IMR-90 (cell line): ENCODE data around the gene NSD2. TPM values are rescaled to one million over a fixed set of nuclear protein-coding genes. Genes with fewer than 3 reads are reported as not detected.

Source experiments
- ATAC-seq: fragments of 200-7000 bp; cut with Tn5 transposase; 2 replicates; pipeline ENCODE4 v1.9.1; 2020; ENCODE audit warnings: low read depth, mild to moderate bottlenecking, moderate library complexity
- BruUV-seq: library from RNA; stranded (reverse); fragments of 400-500 nt; replicated peaks from 2 replicates; lab custom pipeline; 2021; lab: Mats Ljungman, UMichigan
- CTCF ChIA-PET: fragments of 300-600 bp; formaldehyde crosslinking; extraction: SDS; loops from one replicate; lab custom pipeline; 2021; ENCODE audit warnings: antibody characterized with exemption; lab: Yijun Ruan, JAX
- POLR2A ChIA-PET: fragments of 300-600 bp; sonication (Branson Sonifier 250); formaldehyde crosslinking; loops from one replicate; lab custom pipeline; 2022; ENCODE audit warnings: antibody characterized with exemption; ENCODE audit not compliant: unreplicated experiment; lab: Charles Lee
- DNase-seq: peaks from one replicate; pipeline ENCODE4 v3.0.0; 2013
- H2AFZ ChIP-seq: replicated peaks from 2 replicates; pipeline ENCODE3; 2013; ENCODE audit warnings: low read length, mild to moderate bottlenecking; ENCODE audit not compliant: poor library complexity
- H2AK5ac ChIP-seq: 2 replicates; pipeline ENCODE4 v1.6.1; 2013; ENCODE audit warnings: low read depth, low read length, inconsistent platforms
- H2AK9ac ChIP-seq: replicated peaks from 2 replicates; pipeline ENCODE3; 2013; ENCODE audit warnings: mild to moderate bottlenecking, low read depth, low read length, moderate library complexity; ENCODE audit not compliant: poor library complexity
- H2BK120ac ChIP-seq: 2 replicates; pipeline ENCODE4 v1.6.1; 2013; ENCODE audit warnings: low read depth, low read length, inconsistent platforms
- H2BK15ac ChIP-seq: 3 replicates; pipeline ENCODE4 v1.6.1; 2013; ENCODE audit warnings: low read depth, low read length, inconsistent platforms
- H2BK20ac ChIP-seq: 2 replicates; pipeline ENCODE4 v1.6.1; 2013; ENCODE audit warnings: low read depth, mild to moderate bottlenecking, inconsistent platforms, low read length, moderate library complexity
- H2BK5ac ChIP-seq: 2 replicates; pipeline ENCODE4 v1.6.1; 2013; ENCODE audit warnings: mild to moderate bottlenecking, low read depth, low read length, inconsistent platforms; ENCODE audit not compliant: poor library complexity, severe bottlenecking
- H3K14ac ChIP-seq: replicated peaks from 2 replicates; pipeline ENCODE4 v1.6.1; 2013; ENCODE audit warnings: low read depth, low read length, inconsistent platforms
- H3K18ac ChIP-seq: 2 replicates; pipeline ENCODE4 v1.6.1; 2013; ENCODE audit warnings: low read depth, low read length, control low read depth
- H3K23ac ChIP-seq: 2 replicates; pipeline ENCODE4 v1.6.1; 2013; ENCODE audit warnings: low read depth, low read length, inconsistent platforms
- H3K27ac ChIP-seq: 2 replicates; pipeline ENCODE4 v1.5.1; 2013; ENCODE audit warnings: mild to moderate bottlenecking, control low read depth, low read length; ENCODE audit not compliant: insufficient read depth
- H3K27me3 ChIP-seq: 2 replicates; pipeline ENCODE4 v1.6.1; 2013; ENCODE audit warnings: low read length; ENCODE audit not compliant: control insufficient read depth, insufficient read depth
- H3K36me3 ChIP-seq: 2 replicates; pipeline ENCODE4 v1.6.1; 2013; ENCODE audit warnings: low read length, mixed read lengths; ENCODE audit not compliant: control insufficient read depth, insufficient read depth
- H3K4ac ChIP-seq: 2 replicates; pipeline ENCODE4 v1.6.1; 2013; ENCODE audit warnings: low read depth, low read length, inconsistent platforms
- H3K4me1 ChIP-seq: 2 replicates; pipeline ENCODE4 v1.6.1; 2013; ENCODE audit warnings: low read length, mixed read lengths; ENCODE audit not compliant: control insufficient read depth, insufficient read depth
- H3K4me2 ChIP-seq: 2 replicates; pipeline ENCODE4 v1.6.1; 2013; ENCODE audit warnings: low read depth, mild to moderate bottlenecking, control low read depth, low read length, moderate library complexity
- H3K4me3 ChIP-seq: 2 replicates; pipeline ENCODE4 v1.5.1; 2013; ENCODE audit warnings: low read depth, mild to moderate bottlenecking, control low read depth, low read length, moderate library complexity; ENCODE audit not compliant: insufficient read depth
- H3K56ac ChIP-seq: 2 replicates; pipeline ENCODE4 v1.6.1; 2013; ENCODE audit warnings: low read length, inconsistent platforms; ENCODE audit not compliant: insufficient read depth; ENCODE audit errors: extremely low read depth
- H3K79me1 ChIP-seq, 2 experiments: 2 replicates each; pipeline ENCODE4 v1.6.1; 2013; ENCODE audit warnings: low read length in 2 of 2, inconsistent platforms in 1 of 2, low read depth in 1 of 2
- H3K9ac ChIP-seq: 2 replicates; pipeline ENCODE4 v1.6.1; 2013; ENCODE audit warnings: low read depth, low read length, control low read depth
- H3K9me1 ChIP-seq: 2 replicates; pipeline ENCODE4 v1.6.1; 2013; ENCODE audit warnings: low read length, inconsistent platforms; ENCODE audit not compliant: insufficient read depth
- H3K9me3 ChIP-seq: 2 replicates; pipeline ENCODE4 v1.6.1; 2013; ENCODE audit warnings: low read length; ENCODE audit not compliant: control insufficient read depth, insufficient read depth
- H4K20me1 ChIP-seq: 2 replicates; pipeline ENCODE4 v1.6.1; 2013; ENCODE audit warnings: low read length, inconsistent platforms; ENCODE audit not compliant: insufficient read depth
- H4K5ac ChIP-seq: 2 replicates; pipeline ENCODE4 v1.6.1; 2013; ENCODE audit warnings: mild to moderate bottlenecking, low read depth, low read length, control low read depth
- H4K8ac ChIP-seq, 2 experiments: 2 replicates each; pipeline ENCODE4 v1.6.1; 2013; ENCODE audit warnings: low read depth in 2 of 2, low read length in 2 of 2, control low read depth in 1 of 2, inconsistent platforms in 1 of 2
- H4K91ac ChIP-seq: 2 replicates; pipeline ENCODE4 v1.6.1; 2013; ENCODE audit warnings: low read depth, low read length, inconsistent platforms; ENCODE audit not compliant: insufficient read depth
- BHLHE40 ChIP-seq: fragments of 150-350 bp; IDR thresholded peaks from 2 replicates; pipeline ENCODE4 v1.6.1; 2016; ENCODE audit warnings: mild to moderate bottlenecking, low read depth, low read length
- ELK1 ChIP-seq: fragments of 150-350 bp; IDR thresholded peaks from 2 replicates; pipeline ENCODE4 v1.6.1; 2016; ENCODE audit warnings: low read depth, mild to moderate bottlenecking, low read length, moderate library complexity, borderline replicate concordance
- MAFK ChIP-seq: IDR thresholded peaks from 2 replicates; pipeline ENCODE4 v1.6.1; 2012; ENCODE audit warnings: low read depth, low read length, improper control_type of control experiment
- MAZ ChIP-seq: IDR thresholded peaks from 2 replicates; pipeline ENCODE4 v1.6.1; 2012; ENCODE audit warnings: low read depth, mild to moderate bottlenecking, low read length, improper control_type of control experiment, moderate library complexity, borderline replicate concordance
- RAD21 ChIP-seq: IDR thresholded peaks from 2 replicates; pipeline ENCODE4 v1.6.1; 2012; ENCODE audit warnings: low read length, improper control_type of control experiment
- RCOR1 ChIP-seq: IDR thresholded peaks from 2 replicates; pipeline ENCODE4 v1.6.1; 2012; ENCODE audit warnings: mild to moderate bottlenecking, low read length, improper control_type of control experiment; ENCODE audit not compliant: insufficient replicate concordance
- RFX5 ChIP-seq: IDR thresholded peaks from 2 replicates; pipeline ENCODE4 v1.8.0; 2012; ENCODE audit warnings: low read depth, mild to moderate bottlenecking, low read length, moderate library complexity
- WGBS, 2 experiments: methylation state at CpG; one replicate each; pipeline versions ENCODE4 v1.1.5 to v1.1.7; 2013; ENCODE audit warnings: missing lambda C conversion rate in 2 of 2; ENCODE audit not compliant: insufficient read length in 1 of 2; ENCODE audit errors: extremely low coverage in 2 of 2; 5-methylcytosine and 5-hydroxymethylcytosine counted together
- dilution Hi-C: fragments of 300-500 bp; cut with HindIII; formaldehyde crosslinking; loops from one replicate; pipeline ENCODE4 v1.14.3; 2018; ENCODE audit warnings: low sequenced_read_pairs; ENCODE audit not compliant: unreplicated experiment
- in situ Hi-C: fragments of 300-500 bp; cut with MboI; formaldehyde crosslinking; loops from 3 replicates; pipeline ENCODE4 v1.14.3; 2019; ENCODE audit warnings: low sequenced_read_pairs, inconsistent platforms, mixed read lengths
- intact Hi-C: fragments of 100-400 bp; cut with micrococcal nuclease; formaldehyde crosslinking; loops from 2 replicates; pipeline ENCODE4 v1.10.0; 2022
- polyA plus RNA-seq, 3 experiments: library from polyadenylated mRNA; depleted of rRNA; stranded (reverse); fragments of >200 nt; gene quantifications; 2 replicates each; pipeline ENCODE4 v1.2.3, GENCODE V29; 2012; ENCODE audit warnings: low replicate concordance in 1 of 3
- total RNA-seq: library from RNA; depleted of rRNA; stranded (reverse); fragments of >200 nt; gene quantifications from 2 replicates; pipeline ENCODE4 v1.2.3, GENCODE V29; 2012
- TF ChIP-seq, protein P1 (sequence below): fragments of 150-350 bp; IDR thresholded peaks from 2 replicates; pipeline ENCODE4 v1.6.1; 2017; ENCODE audit warnings: mild to moderate bottlenecking, antibody characterized with exemption, low read length, low read depth
- TF ChIP-seq, protein P2 (sequence below): conservative IDR thresholded peaks from 2 replicates; pipeline ENCODE4 v1.5.1; 2012; ENCODE audit warnings: mild to moderate bottlenecking, low read depth, low read length, improper control_type of control experiment

NSD2 gene
- total and polyA plus RNA-seq, 2 of the 4 experiments (the other 2 are of a cell fraction), result 35.9 to 68.1 TPM

- H3K9ac ChIP-seq, result no peak overlapping the region
- H3K18ac ChIP-seq, result no peak overlapping the region
- ATAC-seq, result no peak
These were observed 44.5 kb upstream of the NSD2 start for GRCh38 chr4:1826531-1827350.

More at GRCh38 chr4:1826531-1827350, 44.5 kb upstream of the NSD2 start:
- ChIA-PET CTCF (no interaction called here), POLR2A (no interaction called here)
- Histone ChIP-seq H4K8ac (no peak overlapping the region), H3K56ac (no peak overlapping the region), H3K27me3 (no peaks in the 10 kb centered on the region), H3K9me3 (no peaks in the 10 kb centered on the region), H4K91ac (no peak overlapping the region), H2AFZ (no peak overlapping the region), H2BK120ac (no peak overlapping the region), H2AK5ac (no peak overlapping the region), H3K4me2 (no peak overlapping the region), H2AK9ac (peak overlapping the region; percentile 72), H3K4me3 (no peak overlapping the region), H3K36me3 (peaks cover 54% of the 10 kb centered on the region), H2BK20ac (no peak overlapping the region), H2BK5ac (no peak overlapping the region), H3K9me1 (no peaks in the 10 kb centered on the region), H4K5ac (no peak overlapping the region), H4K20me1 (no peaks in the 10 kb centered on the region; the same call in 1 of the 2 replicates), H3K14ac (no peak overlapping the region), H3K79me1 (0 out of 4 replicates have a peak, but pooled peaks cover 0 to 3% of the 10 kb centered on the region in 2 experiments), H2BK15ac (no peak overlapping the region), H3K27ac (no peak overlapping the region), H3K4ac (no peak overlapping the region), H3K23ac (no peak overlapping the region), H3K4me1 (peaks cover 3% of the 10 kb centered on the region; the same call in 1 of the 2 replicates)
- BruUV-seq, result no TSS peak
- WGBS, 2 experiments, result 96% methylated on average over 13 of the region's 30 CpGs; no CpG with 5 or more reads in 1 of the 2 experiments
- intact Hi-C loops (no loop called here), dilution Hi-C loops (no loop called here), in situ Hi-C loops (no loop called here)
- DNase-seq, result no peak
- TF ChIP-seq RFX5, result no peak
- no peak for TF ChIP-seq MAZ
- TF ChIP-seq, protein P1, sequence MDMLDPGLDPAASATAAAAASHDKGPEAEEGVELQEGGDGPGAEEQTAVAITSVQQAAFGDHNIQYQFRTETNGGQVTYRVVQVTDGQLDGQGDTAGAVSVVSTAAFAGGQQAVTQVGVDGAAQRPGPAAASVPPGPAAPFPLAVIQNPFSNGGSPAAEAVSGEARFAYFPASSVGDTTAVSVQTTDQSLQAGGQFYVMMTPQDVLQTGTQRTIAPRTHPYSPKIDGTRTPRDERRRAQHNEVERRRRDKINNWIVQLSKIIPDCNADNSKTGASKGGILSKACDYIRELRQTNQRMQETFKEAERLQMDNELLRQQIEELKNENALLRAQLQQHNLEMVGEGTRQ, result no peak
- TF ChIP-seq BHLHE40, result no peak
- no peak for TF ChIP-seq RCOR1
- TF ChIP-seq, protein P2, sequence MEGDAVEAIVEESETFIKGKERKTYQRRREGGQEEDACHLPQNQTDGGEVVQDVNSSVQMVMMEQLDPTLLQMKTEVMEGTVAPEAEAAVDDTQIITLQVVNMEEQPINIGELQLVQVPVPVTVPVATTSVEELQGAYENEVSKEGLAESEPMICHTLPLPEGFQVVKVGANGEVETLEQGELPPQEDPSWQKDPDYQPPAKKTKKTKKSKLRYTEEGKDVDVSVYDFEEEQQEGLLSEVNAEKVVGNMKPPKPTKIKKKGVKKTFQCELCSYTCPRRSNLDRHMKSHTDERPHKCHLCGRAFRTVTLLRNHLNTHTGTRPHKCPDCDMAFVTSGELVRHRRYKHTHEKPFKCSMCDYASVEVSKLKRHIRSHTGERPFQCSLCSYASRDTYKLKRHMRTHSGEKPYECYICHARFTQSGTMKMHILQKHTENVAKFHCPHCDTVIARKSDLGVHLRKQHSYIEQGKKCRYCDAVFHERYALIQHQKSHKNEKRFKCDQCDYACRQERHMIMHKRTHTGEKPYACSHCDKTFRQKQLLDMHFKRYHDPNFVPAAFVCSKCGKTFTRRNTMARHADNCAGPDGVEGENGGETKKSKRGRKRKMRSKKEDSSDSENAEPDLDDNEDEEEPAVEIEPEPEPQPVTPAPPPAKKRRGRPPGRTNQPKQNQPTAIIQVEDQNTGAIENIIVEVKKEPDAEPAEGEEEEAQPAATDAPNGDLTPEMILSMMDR, result no peak
- no peak for TF ChIP-seq RAD21
- TF ChIP-seq MAFK, result no peak
- TF ChIP-seq ELK1, result no peak
